DLD1 (cell line): ENCODE results near the gene NTRK2.
"Not testable (repeated sequence)": the region's sequence is repeated elsewhere in the genome, so short reads cannot be mapped to it uniquely, and the experiment has no call there.

Experiments
- in situ Hi-C: cut with HindIII; loops from 2 replicates; pipeline ENCODE4 v1.10.0; 2017; ENCODE audit warnings: low sequenced_read_pairs

The NTRK2 gene

DNA sequence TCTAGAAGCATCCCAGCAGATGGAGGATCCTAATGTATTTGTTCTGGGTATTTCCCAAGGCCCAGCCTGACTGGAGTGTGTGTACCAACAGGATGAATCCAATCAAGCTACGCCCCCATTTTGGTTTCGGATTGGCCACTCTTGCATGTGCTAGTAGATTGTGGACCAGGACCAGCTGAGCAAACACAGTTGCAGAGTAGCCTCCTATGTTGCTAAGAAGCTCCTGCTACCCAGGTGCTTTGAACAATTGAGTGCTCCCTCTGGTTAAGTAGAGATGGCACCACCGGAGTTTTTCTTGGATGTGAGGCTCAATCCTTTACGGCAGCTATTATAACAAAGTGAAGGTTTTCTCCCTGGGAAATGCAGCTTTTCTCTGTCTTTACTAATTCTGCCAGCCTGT, 204.5 kb downstream of the NTRK2 start:
- in situ Hi-C loops: no loop called here

DNA sequence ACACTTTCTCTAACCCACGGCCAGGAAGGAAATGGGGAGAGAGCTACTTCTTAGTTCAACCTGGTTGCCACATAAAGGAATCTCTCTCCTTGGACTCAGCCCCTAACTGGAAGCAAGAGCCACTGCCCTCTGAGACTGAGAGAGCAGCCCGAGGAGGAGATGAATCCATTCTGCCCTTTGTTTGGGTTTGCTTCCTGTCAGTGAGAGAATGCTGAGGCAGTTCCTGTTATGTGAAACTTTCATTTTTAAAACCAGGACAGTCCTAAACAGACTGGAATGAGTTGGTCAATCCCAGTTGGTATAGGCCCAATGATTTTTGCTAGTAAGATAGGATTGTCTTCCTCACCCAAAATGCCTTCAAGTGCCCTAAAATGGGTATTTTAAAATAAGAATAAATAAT, 205.1 kb downstream of the NTRK2 start:
- in situ Hi-C loops: no loop called here

DNA sequence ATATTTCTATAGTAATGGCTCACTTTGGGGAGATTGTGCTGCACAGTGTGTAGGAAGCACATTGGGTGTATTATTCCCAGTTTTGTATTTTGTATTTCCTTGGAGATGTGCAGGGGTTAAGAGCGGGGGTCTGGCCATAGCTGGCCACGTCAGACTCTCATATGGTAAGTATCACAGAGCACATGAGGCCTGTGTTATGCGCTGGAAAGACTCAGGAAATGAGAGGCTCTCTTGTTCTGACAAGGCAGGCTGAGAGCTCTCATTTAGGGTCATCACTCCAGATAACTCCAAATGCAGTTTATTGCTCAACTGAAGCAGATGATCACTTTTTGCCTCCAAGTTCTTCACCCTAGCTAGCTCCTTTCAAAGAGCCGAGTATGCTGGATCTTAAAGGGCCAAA, 205.7 kb downstream of the NTRK2 start:
- in situ Hi-C loops: no loop called here

DNA sequence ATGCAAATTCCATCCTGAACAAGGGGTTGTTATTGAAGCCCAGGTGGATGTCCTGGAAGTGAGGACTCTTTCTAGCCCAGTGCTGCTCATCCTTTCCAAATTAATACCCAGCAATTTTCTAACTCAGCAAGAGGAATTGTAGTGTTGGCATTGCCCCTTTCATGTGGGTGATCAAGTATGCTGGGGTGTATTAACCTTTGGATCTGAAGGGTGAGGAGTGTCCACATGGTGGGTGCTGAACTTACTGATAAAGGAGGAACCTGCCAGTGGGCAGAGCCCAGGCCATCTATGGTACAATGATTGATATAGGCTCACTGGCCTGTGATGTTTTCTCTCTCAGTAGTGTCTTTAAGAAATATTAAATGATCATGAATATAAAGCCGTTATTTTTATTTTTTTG, 210.1 kb downstream of the NTRK2 start:
- in situ Hi-C loops: no loop called here

DNA sequence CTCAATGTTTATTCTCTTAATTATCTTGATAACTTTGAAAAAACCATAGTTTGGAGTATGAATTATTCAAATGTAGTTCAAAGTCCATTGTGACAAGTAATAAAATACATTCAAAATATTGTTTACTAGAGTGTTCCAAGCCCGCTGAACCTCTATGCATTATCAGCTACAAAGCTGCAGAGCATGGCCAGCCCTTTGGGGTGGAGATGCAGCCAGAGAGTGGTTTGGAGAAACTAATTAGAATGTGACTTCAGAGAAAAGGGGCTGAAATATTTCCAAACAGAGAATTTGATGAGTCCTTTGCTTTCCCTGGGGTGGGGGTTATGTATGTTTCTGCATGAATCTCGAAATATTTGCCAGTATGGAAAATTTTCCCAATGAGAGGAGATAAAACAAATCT, 211.3 kb downstream of the NTRK2 start:
- in situ Hi-C loops: no loop called here

DNA sequence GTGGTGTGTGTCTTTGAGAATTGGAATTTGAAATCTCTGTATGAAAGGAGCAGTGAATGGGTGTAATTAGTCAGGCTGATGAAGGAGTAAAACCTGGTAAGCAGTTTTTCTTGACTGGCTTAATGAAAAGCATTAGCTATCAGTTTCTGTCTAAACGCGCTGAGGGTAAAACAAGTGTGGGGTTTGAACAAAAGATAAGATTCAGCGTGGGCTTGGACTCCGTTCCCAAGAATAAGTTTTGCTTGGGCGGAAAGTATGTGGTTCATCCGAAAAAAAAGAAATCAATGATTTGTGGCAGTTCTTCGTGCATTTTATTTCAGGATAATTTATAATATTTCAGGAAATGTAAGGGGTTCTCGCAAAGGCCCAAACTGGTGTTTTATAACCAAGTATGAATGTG, 217.3 kb downstream of the NTRK2 start:
- in situ Hi-C loops: no loop called here

DNA sequence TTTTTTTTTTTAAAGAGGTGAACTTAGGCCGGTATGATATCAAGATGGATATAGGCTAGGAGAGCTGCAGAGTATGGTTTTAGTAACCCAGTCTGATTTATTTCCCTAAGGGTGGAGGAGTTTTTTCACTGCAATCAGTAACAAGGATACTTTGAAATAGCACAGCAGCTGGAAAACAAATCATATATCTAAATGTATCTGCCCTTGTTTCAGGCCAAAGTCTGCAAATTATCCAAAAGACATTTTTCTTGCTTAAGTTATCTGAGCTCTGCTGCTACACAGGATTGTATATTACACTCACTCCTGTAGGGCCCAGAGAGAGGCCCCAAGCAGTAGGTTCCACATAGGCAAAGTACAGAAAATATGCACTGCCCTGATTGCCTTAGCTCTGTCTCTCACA, 222.4 kb downstream of the NTRK2 start:
- in situ Hi-C loops: no loop called here

DNA sequence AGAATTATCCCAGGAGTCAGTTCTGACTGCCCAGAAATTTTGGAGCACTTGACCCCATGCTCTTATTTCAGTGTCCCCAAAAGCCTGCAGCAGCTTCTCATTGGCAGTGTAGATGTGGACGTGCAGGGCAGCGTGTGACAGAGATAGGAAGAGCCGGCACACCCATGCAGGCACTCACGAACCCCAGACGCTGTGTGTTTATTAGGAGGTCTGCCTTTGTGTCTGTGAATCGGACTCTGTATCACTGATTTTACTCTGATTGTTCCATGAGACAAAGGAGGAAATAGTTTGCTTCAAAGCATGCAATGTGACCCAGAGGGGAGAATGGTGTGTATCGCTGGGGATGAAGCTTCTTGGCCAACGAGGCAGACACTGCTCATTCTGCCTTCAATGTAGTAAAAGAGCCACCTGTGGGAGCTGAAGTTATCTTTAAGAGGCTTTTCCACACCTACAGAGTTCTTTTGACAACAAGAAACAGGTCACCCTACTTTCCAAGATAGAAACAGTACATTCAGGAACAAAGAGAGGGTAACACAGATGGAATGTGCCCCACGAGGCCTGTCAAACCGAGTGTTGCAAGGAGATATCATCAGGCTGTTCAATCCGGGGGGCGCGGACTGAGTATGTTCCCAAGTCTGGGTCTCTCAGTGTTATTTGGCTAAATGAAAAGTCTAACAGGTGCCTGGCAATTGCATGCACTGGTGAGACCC, 224.0 kb downstream of the NTRK2 start:
- in situ Hi-C loops: no loop called here

DNA sequence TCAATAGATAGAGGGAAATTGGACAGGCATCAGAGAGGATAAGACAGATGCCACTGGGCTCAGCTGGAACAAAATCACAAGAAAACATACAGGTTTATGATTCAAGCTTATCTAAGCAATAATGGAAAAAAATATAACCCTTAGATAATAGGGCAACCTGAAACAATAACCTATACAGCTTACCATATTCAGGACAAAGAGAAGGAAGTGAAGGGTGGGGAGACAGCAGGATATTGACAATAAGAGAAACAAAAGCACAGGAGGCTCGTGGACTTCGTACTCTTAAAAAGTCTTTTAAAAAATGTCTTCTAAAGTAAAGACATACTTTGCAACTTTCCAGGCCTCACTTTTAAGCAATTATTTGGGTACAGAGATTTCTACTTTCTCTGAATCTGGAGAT, 225.3 kb downstream of the NTRK2 start:
- in situ Hi-C loops: no loop called here

DNA sequence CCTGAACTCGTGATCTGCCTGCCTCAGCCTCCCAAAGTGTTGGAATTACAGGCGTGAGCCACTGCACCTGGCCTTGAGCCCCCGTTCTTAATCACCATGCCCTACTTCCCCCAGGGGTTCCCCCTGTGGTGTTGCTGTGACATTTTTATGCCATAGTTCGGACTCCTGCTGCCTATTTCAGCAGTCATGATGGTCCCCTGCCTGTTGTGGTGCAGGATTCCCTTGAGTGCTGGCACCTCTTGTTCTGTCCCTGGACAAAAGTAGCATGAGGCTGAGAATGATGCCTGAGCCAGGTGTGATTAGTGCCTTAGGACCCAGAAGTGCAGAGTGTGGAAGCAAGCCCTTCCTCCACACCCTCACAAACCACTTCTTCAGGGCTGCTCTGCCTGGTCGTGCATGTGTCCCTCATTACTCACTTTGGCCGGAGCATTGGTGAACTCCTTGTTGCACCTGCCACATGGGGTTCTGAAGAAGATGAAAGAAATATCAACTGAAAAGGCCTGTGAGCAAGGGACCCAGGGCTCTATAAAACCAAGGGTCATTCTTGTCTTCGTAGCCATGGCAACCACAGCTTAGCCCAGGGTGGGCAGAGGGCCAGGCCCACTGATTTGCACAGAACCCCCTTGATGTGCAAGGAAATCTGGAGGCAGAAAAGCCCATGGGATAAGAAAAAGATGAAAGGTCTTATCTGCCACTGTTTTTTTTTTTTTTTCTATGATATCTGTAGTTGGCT, 228.0 kb downstream of the NTRK2 start:
- in situ Hi-C loops: no loop called here

DNA sequence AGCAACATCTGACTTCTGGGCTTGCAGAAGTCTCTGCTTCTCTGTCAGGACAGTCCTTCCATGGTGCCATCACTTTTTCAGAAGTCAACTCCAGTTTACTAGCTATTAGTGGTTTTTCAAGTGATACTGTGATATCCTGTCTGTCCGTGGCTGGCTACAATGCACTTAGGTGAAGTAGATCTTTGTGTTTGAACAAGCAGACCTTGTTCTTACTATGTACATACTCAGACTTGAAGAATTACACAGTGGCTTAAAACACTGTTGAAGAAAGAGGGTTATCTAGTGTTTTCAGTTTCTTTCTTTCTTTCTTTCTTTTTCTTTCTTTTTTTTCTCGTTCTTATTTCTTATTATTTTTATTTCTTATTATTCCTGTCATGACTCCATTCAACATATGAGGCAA, 228.7 kb downstream of the NTRK2 start:
- in situ Hi-C loops: no loop called here

DNA sequence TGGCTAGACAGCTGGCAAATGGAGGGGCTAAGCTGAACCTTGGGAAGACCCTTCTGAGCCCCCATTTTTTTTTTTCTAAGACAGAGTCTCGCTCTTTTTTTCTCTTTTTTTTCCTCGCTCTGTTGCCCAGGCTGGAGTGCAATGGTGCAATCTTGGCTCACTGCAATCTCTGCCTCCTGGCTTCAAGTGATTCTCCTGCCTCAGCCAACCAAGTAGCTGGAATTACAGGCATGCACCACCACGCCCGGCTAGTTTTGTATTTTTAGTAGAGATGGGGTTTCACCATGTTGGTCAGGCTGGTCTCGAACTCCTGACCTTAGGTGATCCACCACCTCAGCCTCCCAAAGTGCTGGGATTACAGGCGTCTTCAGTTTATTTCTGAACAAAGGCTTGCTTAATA, 229.1 kb downstream of the NTRK2 start:
- in situ Hi-C loops: not testable (repeated sequence)

DNA sequence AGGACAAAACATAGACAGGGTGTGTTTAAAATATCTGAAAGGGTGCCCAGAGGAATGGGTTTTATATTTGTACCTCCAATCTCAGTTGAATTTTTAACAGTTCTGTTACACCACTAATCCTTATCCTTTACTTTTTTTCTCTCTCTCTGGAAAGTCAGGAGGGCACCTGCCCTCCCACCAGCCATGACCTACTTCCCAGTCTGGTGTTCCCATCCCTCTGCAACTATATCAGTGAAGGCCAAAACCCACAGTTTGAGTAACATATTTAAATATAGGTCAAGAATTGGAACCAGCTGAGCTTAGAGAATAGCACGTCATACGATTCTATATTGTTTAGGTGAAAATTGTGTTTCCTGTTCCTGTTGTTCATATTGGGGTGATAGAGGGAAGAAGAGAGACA, 229.8 kb downstream of the NTRK2 start:
- in situ Hi-C loops: no loop called here

DNA sequence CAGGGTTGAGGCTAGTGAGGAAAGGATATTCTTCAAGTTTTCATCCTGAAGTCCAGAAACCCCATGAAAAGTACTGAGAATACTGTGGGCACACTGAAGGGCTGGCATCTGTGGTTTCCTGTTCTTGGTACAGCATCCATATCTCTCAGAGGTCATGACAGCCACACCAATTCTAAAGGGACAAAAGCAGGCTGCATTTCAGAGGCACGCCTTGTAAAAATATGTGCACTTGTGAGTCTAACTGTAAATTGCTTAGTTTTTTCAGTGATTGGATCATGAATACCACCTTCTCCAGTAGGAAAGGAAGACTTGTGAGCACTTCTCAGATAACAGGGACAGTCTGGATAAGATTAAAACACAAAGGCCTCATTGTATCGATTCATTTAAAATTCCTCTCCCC, 230.9 kb downstream of the NTRK2 start:
- in situ Hi-C loops: no loop called here

DNA sequence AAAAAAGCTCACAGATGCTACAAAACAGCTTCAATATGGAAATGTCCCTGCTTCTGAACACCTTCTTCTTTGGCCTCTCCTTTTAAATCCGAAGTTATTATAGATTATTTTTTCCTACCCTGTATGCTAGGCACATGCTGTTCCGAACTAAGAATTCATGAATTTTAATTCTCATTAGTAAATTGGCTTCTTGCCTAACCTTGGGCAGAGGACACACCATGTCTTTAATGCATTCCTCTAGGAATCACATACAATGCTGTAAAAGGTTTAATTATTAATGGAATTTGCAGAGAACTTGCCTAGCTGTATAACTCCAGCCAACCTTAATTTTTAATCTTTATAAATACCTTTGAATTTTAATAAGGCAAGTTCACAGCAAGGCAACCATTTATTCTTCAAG, 234.4 kb downstream of the NTRK2 start:
- in situ Hi-C loops: no loop called here

DNA sequence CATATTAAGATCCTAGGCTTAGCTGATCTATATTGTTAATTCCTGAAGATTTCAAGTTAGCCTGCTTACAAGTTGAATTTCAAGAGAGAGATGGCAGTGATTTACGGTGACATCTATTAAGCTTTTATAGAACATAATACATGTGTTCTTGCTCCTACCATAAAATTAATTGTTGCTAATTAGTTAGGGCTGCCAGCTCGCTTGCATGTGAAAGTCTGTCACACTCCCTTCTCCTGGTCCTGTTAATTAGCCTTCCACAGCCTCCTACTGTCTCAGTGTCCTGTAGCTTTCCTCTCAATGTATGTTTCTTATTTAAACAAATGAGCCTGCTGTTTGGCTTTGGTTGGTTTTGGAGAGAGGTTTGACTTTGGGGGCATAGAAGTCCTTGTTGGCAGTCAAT, 247.2 kb downstream of the NTRK2 start:
- in situ Hi-C loops: no loop called here

DNA sequence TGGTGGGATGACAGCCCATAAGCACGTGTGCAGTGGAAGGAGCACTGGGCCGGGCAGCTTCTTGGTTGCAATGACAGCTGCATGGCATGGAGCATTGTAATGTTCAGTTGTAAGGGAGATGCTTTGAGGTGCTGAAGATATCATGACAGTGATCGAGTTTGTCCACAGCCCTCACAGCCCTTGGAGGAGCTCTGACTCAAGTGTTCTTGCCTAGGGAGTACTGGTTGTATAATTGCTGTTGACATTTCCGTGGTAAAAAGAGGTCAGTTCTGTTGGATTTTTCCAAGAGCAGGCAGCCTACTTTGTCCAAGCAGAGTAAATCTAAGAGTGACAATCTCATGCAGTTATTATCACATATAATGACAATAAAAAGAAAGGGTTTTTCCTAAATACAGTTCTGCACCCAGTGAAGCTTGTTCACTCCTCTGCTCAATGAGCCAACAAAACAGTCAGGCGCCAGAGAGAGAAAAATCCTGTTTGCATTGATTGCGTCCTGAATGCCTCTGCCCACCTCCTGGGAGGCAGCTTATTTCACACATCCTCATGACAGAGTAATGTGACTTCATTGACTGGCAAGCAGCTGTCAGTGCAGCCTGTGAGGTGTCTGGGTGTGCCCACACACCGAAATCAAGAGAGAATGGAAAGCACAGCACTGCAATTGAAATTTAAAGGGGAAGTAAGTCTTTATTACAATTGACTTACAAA, 248.0 kb downstream of the NTRK2 start:
- in situ Hi-C loops: no loop called here

DNA sequence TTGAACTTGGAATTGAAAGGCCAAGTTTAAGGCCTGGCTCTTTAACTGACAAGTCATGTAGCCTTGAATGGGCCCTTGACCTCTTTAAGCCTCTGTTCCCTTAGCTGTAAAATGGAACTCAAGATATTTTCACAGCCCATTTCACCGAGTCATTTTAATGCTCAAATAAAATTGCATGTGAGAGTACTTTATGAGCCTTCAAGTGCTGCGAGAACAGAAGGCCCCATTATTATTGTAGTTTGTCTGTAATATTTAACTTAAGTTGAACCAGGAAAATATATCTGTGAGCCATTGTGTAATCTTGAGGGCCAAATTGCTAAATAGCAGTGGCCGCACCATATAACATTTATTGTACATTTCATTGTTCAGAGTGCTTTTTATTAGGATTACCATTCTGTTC, 249.9 kb downstream of the NTRK2 start:
- in situ Hi-C loops: no loop called here

DNA sequence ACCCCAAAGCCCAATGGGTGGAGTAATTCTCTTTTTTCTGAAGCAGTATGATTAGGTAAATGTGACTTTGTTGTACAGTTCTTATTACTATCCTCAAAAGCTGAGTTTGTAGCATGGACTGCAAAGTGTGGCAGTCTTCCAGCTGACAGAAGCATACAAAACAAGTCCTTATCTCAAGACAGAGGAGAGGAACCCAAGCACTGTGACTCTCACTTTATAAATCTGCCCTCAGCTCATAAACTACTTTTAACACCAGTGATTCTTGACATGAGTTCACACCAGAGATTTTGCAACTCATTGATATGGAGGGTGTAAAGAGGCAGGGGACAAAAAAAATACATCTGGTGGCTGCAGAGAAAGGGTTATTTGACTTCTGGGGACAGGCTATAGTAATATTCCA, 251.6 kb downstream of the NTRK2 start:
- in situ Hi-C loops: no loop called here

DNA sequence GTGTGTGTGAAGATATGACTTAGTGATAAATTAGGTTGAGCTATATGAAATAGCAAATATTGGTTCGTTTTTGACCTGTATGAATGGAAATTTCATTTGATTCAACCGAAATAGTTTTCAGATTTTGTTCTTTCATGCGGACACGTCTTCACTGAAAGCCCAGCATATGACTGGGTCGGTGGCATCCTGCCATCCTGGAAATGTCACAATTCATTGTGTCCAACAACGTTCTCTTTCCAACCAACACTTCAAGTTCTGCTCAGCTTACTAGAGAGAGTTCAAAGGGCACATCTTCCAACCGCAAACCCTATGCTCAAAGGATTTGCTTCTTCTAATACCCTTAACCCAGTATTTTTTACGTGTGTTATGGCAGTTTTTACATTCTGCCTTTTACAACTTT, 252.5 kb downstream of the NTRK2 start:
- in situ Hi-C loops: no loop called here

DNA sequence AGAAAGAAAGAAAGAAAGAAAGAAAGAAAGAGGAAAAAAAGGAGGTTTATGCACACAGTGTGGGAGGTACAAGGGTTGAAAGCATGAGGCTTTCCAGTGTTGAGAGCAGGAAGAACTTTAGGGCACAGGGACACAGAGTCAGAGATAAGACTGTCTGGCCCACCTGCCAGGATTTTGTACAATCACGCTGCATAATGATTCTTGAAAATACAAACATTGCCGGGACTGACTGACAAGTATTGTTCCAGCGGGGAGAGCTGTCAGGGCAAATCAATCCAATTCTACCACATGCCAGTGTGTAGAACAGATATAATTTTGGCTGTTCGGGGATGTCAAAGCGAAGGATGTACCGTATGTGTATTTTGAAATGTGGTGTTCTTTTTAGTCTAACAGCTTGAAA, 254.7 kb downstream of the NTRK2 start:
- in situ Hi-C loops: no loop called here

DNA sequence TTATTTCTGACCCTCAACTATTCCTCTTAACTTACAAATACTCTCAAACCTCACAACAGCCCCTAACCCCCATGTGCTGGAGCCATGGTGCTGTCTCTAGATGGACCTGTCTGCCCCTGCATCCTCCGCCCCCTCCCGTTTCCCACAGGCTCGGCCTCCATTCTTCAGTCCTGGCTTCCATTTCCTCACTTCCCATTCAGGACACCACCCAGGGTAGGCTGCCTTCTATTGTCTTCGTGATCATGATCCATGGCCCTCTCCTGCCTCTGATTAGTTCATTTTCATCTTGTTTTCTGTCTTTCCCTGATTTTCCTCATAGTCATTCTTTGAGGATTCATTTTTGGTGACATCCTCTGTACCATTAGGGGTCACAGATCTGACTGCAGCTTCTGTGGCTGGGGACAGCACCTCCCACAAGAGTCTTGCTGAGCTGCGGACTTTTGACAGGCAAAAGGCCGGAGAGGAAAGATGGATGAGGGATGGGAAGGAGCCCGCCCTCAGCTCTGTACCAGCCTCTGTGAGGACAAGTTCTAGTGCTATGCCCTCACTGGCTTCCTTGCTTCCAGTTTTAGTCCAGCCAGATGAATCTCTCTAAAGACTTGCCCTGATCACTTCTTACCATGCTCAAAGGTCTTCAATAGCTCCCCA, 255.8 kb downstream of the NTRK2 start:
- in situ Hi-C loops: no loop called here
